SK-N-MC (cell line): Measurements from ENCODE around the gene GDF10.

Experiments
- EZH2 ChIP-seq: fragments of 200-600 bp; sonication (generic); IDR thresholded peaks from one replicate; pipeline ENCODE4 v1.6.1; 2017; ENCODE audit warnings: antibody characterized with exemption
- POLR2AphosphoS5 ChIP-seq: IDR thresholded peaks from 2 replicates; pipeline ENCODE4 v1.6.1; 2012; ENCODE audit warnings: mild to moderate bottlenecking, low read depth, low read length, borderline replicate concordance

DNA sequence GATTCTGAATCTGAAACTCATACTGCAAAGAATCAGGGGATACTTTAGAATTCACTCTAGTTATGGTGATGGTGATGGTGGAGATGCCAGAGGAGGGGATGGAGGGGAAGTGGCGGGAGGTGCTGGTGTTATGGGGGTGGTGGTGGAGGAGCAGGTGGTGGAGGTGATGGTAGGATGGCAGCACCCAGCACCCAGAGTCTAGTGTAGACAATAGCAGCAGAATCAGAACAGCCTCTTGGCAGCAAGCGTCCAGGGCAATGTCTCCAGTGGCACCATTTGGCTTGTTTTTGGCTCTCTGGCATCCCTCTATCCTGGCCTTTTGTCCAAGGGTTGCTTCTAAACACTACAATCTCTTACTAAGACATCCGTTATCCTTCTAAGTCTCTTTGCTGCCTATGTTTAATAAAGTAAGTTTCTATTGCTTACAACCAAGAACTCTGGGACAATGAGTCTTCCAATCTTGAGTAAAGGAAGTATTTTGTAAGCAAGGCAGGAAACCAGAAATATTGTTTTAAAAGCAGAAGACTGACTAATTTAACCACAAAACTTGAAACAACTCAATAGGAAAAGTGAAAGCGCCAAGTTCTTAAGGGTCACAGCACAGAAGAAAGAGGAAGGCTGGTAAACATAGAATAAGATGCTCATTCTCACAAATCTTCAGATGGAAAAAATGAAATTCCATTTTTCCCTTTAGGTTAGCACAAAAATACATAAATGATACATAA lies 42.4 kb upstream of the GDF10 start:
- TF ChIP-seq POLR2AphosphoS5 (no peak), EZH2 (no peak)
